ENCODE measurements around the gene MTUS2.

The MTUS2 gene

DNA sequence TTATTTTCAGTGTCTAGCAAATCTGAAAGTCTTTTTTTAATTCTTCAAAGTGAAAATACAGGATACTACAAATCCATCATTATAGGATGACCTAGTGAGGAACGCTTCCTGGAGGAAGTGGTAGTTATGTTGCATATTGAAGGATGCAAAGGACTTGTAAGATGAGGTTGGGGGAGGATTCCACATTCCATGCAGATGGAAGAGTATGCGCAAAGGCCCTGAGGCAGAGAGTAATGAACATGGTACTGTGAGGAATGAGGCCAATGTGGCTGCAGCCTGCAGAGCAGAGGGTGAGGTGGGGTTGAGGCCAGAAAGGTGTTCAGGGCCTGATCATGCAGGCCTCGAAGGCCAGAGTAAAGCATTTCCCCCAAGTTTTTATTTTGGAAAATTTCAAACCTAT, 202.8 kb downstream of the MTUS2 start:
- TF ChIP-seq POLR2A (IDR thresholded peaks at IDR 0.05; ENCODE audit: low read depth, low read length) (no peak), PAX5 (IDR thresholded peaks at IDR 0.05; ENCODE audit: insufficient read depth, low read length, severe bottlenecking) (no peak), POU2F2 (IDR thresholded peaks at IDR 0.05; ENCODE audit: low read depth, low read length) (no peak), SPI1 (IDR thresholded peaks at IDR 0.05; ENCODE audit: low read depth, low read length) (no peak), POLR2AphosphoS5 (IDR thresholded peaks at IDR 0.05; ENCODE audit: low read depth, low read length) (no peak), TAF1 (IDR thresholded peaks at IDR 0.05; ENCODE audit: low read depth, low read length) (no peak)
- FAIRE-seq (no peak), DNase-seq (ENCODE audit: insufficient read length, low spot score) (no peak)

DNA sequence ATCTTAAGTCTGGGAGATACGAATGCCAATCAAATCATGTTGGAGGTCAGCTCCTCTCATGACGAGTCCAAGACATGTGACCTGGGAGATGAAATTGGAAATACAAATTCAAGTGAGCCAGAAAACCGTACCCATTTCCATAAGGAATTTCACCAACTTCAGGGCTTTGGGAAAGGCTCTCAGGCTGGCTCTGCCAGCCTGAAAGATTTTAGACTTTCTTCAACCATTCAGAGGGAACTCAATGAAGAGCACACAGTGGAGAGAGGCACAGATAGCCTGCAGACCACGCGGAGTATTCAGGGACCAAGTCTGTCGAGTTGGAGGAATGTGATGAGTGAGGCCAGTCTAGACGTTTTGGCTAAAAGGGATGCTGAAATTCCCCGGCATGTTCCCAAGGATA, 204.6 kb downstream of the MTUS2 start:
- no peak for TF ChIP-seq PAX5 (IDR thresholded peaks at IDR 0.05; ENCODE audit: insufficient read depth, low read length, severe bottlenecking)
- TF ChIP-seq POU2F2 (IDR thresholded peaks at IDR 0.05; ENCODE audit: low read depth, low read length) = no peak
- TF ChIP-seq POLR2AphosphoS5 (IDR thresholded peaks at IDR 0.05; ENCODE audit: low read depth, low read length) = no peak
- TF ChIP-seq POLR2A (IDR thresholded peaks at IDR 0.05; ENCODE audit: low read depth, low read length) = no peak
- TF ChIP-seq TAF1 (IDR thresholded peaks at IDR 0.05; ENCODE audit: low read depth, low read length) = no peak
- TF ChIP-seq SPI1 (IDR thresholded peaks at IDR 0.05; ENCODE audit: low read depth, low read length) = no peak
- FAIRE-seq = no peak
- DNase-seq (ENCODE audit: insufficient read length, low spot score) = no peak

DNA sequence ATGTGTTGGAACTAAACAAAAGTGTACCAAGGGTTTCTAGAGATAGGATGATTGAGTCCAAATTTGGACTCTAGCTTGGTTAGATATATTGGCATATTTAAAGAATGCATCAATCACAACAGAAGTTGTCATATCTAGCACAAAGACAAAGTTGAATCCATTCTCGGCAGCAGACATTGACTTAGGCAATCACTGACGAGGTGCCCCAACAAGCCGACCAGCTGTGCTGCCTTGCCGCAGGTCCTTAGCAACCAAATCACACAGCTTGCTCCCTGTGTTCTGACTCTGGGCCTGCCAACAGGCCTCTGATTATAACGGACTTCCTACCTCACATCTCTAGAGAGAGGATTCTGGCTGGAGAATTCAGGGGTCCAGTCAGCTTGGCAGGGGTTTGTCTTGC, 208.7 kb downstream of the MTUS2 start:
- FAIRE-seq (no peak), DNase-seq (ENCODE audit: insufficient read length, low spot score) (no peak)
- TF ChIP-seq POU2F2 (IDR thresholded peaks at IDR 0.05; ENCODE audit: low read depth, low read length) = no peak
- TF ChIP-seq POLR2A (IDR thresholded peaks at IDR 0.05; ENCODE audit: low read depth, low read length) = no peak
- TF ChIP-seq SPI1 (IDR thresholded peaks at IDR 0.05; ENCODE audit: low read depth, low read length) = no peak
- no peak for TF ChIP-seq TAF1 (IDR thresholded peaks at IDR 0.05; ENCODE audit: low read depth, low read length)
- TF ChIP-seq POLR2AphosphoS5 (IDR thresholded peaks at IDR 0.05; ENCODE audit: low read depth, low read length) = no peak
- no peak for TF ChIP-seq PAX5 (IDR thresholded peaks at IDR 0.05; ENCODE audit: insufficient read depth, low read length, severe bottlenecking)

DNA sequence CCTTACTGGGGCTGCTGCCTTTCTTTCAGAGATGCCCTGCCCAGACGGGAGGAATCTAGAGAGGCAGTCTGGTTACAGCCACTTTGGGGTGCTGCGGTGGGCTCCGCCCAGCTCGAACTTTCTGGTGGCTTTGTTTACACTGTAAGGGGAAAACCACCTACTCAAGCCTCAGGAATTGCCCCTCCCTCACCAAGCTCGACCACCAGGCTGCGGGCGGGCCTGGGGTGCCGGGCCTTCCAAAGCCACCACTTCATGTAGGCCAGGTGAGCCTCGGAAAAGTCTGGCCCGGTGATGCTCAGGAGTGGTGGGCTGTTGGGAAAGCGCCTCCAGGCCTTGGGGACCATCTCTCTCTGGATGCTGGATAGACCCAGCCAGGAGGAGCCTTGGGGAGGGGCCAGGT, 218.6 kb downstream of the MTUS2 start:
- FAIRE-seq (no peak), DNase-seq (ENCODE audit: insufficient read length, low spot score) (no peak)
- no peak for TF ChIP-seq TAF1 (IDR thresholded peaks at IDR 0.05; ENCODE audit: low read depth, low read length)
- no peak for TF ChIP-seq POU2F2 (IDR thresholded peaks at IDR 0.05; ENCODE audit: low read depth, low read length)
- TF ChIP-seq POLR2A (IDR thresholded peaks at IDR 0.05; ENCODE audit: low read depth, low read length) = no peak
- TF ChIP-seq SPI1 (IDR thresholded peaks at IDR 0.05; ENCODE audit: low read depth, low read length) = no peak
- no peak for TF ChIP-seq PAX5 (IDR thresholded peaks at IDR 0.05; ENCODE audit: insufficient read depth, low read length, severe bottlenecking)
- TF ChIP-seq POLR2AphosphoS5 (IDR thresholded peaks at IDR 0.05; ENCODE audit: low read depth, low read length) = no peak

DNA sequence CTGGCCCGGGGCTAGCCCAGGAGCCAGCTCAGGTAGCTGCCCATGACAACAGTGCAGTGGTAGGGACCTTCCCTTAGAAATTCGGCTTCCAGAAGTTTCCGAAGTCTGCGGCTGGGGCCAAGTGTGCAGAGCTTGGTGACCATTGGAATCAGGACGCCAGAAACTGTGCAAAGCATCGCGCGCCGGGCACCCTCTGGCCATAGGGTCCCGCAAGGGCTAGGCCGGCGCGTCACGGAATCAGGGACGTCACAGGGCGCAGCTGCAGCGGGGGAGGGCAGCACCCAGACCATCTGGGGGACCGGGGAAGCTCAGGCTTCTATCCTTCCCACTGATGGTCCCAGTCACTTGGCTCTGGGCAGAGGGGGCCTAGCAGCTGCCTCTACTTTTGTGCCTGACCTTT, 219.1 kb downstream of the MTUS2 start:
- TF ChIP-seq POU2F2 (IDR thresholded peaks at IDR 0.05; ENCODE audit: low read depth, low read length) (no peak), PAX5 (IDR thresholded peaks at IDR 0.05; ENCODE audit: insufficient read depth, low read length, severe bottlenecking) (no peak), POLR2A (IDR thresholded peaks at IDR 0.05; ENCODE audit: low read depth, low read length) (no peak), POLR2AphosphoS5 (IDR thresholded peaks at IDR 0.05; ENCODE audit: low read depth, low read length) (no peak), TAF1 (IDR thresholded peaks at IDR 0.05; ENCODE audit: low read depth, low read length) (no peak), SPI1 (IDR thresholded peaks at IDR 0.05; ENCODE audit: low read depth, low read length) (no peak)
- no peak for DNase-seq (ENCODE audit: insufficient read length, low spot score)
- FAIRE-seq = no peak

DNA sequence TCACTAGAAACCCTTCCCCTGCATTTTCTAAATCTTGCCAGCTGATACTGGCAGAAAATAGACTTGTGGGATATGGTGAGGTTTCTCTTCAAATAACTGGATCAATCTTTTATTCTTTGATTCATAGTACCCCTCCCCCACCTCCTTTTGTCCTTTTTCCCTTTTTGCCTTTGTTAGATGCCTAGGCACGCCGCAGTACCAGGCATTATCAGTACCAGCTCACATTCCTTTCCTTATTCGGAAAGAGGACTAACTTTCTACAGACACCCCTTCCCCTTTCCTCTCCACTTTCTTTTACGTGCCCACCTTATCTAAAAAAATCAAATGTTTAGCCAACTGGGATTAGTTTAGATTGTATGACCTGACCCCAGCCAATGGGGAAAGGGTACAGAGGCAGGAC, 226.4 kb downstream of the MTUS2 start:
- DNase-seq (ENCODE audit: insufficient read length, low spot score) = no peak
- TF ChIP-seq POU2F2 (IDR thresholded peaks at IDR 0.05; ENCODE audit: low read depth, low read length) = no peak
- no peak for TF ChIP-seq TAF1 (IDR thresholded peaks at IDR 0.05; ENCODE audit: low read depth, low read length)
- no peak for TF ChIP-seq PAX5 (IDR thresholded peaks at IDR 0.05; ENCODE audit: insufficient read depth, low read length, severe bottlenecking)
- no peak for TF ChIP-seq POLR2A (IDR thresholded peaks at IDR 0.05; ENCODE audit: low read depth, low read length)
- FAIRE-seq = no peak

DNA sequence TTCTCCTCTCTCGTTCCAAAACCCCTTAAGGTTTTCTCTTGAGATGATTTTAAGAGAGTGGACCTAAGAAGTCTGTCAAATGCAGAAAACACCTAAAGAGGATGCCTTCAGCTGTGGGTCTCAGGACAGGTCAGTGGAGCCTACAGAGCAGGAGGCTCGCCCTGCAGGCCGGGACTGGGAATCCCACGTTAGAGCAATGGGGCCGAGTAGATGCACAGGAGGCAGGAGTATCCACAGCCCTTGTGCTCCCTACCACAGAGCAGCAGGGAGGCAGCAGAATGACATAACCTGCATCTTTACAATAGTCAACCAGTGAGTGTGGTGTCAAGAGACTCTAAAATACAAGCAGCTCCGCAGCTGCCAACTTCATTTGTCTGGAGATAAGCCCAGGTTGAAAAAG, 229.4 kb downstream of the MTUS2 start:
- no peak for DNase-seq (ENCODE audit: insufficient read length, low spot score)
- TF ChIP-seq TAF1 (IDR thresholded peaks at IDR 0.05; ENCODE audit: low read depth, low read length) = no peak
- no peak for TF ChIP-seq POLR2A (IDR thresholded peaks at IDR 0.05; ENCODE audit: low read depth, low read length)
- TF ChIP-seq SPI1 (IDR thresholded peaks at IDR 0.05; ENCODE audit: low read depth, low read length) = no peak
- no peak for TF ChIP-seq PAX5 (IDR thresholded peaks at IDR 0.05; ENCODE audit: insufficient read depth, low read length, severe bottlenecking)
- TF ChIP-seq POLR2AphosphoS5 (IDR thresholded peaks at IDR 0.05; ENCODE audit: low read depth, low read length) = no peak
- no peak for TF ChIP-seq POU2F2 (IDR thresholded peaks at IDR 0.05; ENCODE audit: low read depth, low read length)
- no peak for FAIRE-seq

DNA sequence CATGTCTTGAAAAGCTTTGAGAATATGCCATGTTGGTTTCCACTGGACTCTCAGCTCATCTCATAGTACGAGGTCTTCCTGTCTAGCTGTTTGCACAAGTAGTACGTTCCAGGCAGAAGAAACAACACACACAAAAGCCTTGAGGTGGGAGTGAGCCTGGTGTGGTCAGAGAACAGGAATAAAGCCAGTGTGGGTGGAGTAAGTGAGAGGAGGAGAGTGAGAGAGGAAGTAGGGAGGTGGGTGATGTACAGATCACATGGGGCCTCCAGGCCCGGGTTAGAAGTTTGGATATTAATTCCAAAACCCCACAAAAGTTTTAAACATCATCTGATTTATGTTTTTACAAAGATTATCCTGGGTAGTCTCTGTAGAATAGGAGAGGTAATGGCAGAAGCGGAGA, 230.6 kb downstream of the MTUS2 start:
- FAIRE-seq (no peak), DNase-seq (ENCODE audit: insufficient read length, low spot score) (no peak)
- TF ChIP-seq SPI1 (IDR thresholded peaks at IDR 0.05; ENCODE audit: low read depth, low read length) (no peak), PAX5 (IDR thresholded peaks at IDR 0.05; ENCODE audit: insufficient read depth, low read length, severe bottlenecking) (no peak), POLR2A (IDR thresholded peaks at IDR 0.05; ENCODE audit: low read depth, low read length) (no peak), POLR2AphosphoS5 (IDR thresholded peaks at IDR 0.05; ENCODE audit: low read depth, low read length) (no peak), TAF1 (IDR thresholded peaks at IDR 0.05; ENCODE audit: low read depth, low read length) (no peak), POU2F2 (IDR thresholded peaks at IDR 0.05; ENCODE audit: low read depth, low read length) (no peak)

DNA sequence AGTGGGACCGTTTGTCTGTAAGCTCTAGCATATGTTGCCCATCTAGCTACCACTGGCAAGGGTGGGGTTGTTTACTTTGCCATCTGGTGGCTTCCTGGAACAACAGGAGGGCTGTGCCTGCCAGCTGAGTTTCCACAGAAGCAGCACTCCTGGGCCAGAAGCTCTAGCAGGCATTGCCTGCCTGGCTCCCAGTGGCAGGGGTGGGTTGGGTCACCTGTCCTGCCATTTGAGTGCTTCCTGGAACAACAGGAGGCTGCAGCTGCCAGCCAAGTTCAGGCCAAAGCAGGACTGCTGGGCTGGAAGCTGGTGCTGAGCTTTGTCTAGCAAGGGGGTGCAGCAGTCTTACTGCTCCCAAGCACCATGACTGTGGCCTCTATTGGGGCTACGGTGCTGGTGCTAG, 239.7 kb downstream of the MTUS2 start:
- TF ChIP-seq PAX5 (IDR thresholded peaks at IDR 0.05; ENCODE audit: insufficient read depth, low read length, severe bottlenecking) = no peak
- TF ChIP-seq SPI1 (IDR thresholded peaks at IDR 0.05; ENCODE audit: low read depth, low read length) = no peak
- TF ChIP-seq TAF1 (IDR thresholded peaks at IDR 0.05; ENCODE audit: low read depth, low read length) = no peak
- no peak for TF ChIP-seq POLR2AphosphoS5 (IDR thresholded peaks at IDR 0.05; ENCODE audit: low read depth, low read length)
- no peak for TF ChIP-seq POLR2A (IDR thresholded peaks at IDR 0.05; ENCODE audit: low read depth, low read length)
- TF ChIP-seq POU2F2 (IDR thresholded peaks at IDR 0.05; ENCODE audit: low read depth, low read length) = no peak
- FAIRE-seq = no peak

DNA sequence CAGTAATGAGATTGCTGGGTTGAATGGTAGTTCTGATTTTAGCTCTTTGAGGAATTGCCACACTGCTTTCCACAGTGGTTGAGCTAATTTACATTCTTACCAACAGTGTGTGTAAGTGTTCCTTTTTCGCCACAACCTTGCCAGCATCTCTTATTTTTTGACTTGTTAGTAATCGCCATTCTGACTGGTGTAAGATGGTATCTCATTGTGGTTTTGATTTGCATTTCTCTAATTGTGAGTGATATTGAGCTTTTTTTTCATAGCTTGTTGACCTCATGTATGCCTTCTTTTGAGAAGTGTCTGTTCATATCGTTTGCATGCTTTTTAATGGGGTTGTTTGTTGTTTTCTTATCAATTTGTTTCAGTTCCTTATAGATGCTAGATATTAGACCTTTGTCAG, 245.0 kb downstream of the MTUS2 start:
- DNase-seq (ENCODE audit: insufficient read length, low spot score) = no peak
- no peak for FAIRE-seq

More for the DNA sequence above, 239.7 kb downstream of the MTUS2 start:
- no peak for DNase-seq (ENCODE audit: insufficient read length, low spot score)

More for the DNA sequence above, 245.0 kb downstream of the MTUS2 start:
- TF ChIP-seq POLR2A (IDR thresholded peaks at IDR 0.05; ENCODE audit: low read depth, low read length) = no peak
- no peak for TF ChIP-seq TAF1 (IDR thresholded peaks at IDR 0.05; ENCODE audit: low read depth, low read length)
- TF ChIP-seq POLR2AphosphoS5 (IDR thresholded peaks at IDR 0.05; ENCODE audit: low read depth, low read length) = no peak
- TF ChIP-seq SPI1 (IDR thresholded peaks at IDR 0.05; ENCODE audit: low read depth, low read length) = no peak
- no peak for TF ChIP-seq PAX5 (IDR thresholded peaks at IDR 0.05; ENCODE audit: insufficient read depth, low read length, severe bottlenecking)
- no peak for TF ChIP-seq POU2F2 (IDR thresholded peaks at IDR 0.05; ENCODE audit: low read depth, low read length)
